NT2/D1 (cell line): Measurements from ENCODE around the gene NLRC5.

Experiments used
- SUZ12 ChIP-seq: IDR thresholded peaks from 2 replicates; pipeline ENCODE4 v1.6.1; 2011; ENCODE audit not compliant: insufficient read length, insufficient read depth; ENCODE audit errors: extremely low read depth
- ZNF274 ChIP-seq: IDR thresholded peaks from 2 replicates; pipeline ENCODE4 v1.6.1; 2011; ENCODE audit warnings: mild to moderate bottlenecking, low read depth, low read length

- no peak for TF ChIP-seq ZNF274
- TF ChIP-seq SUZ12 = no peak
Observed at GRCh38 chr16:56969769-56970168, 19.6 kb upstream of the NLRC5 start.
